NCI-H82 (cell line): ENCODE data around the gene PIGV.
"Not testable (repeated sequence)": the region's sequence is repeated elsewhere in the genome, so short reads cannot be mapped to it uniquely, and the experiment has no call there.

Experiments used
- DNase-seq: peaks from one replicate; lab custom pipeline; 2025; lab: John Stamatoyannopoulos, UW

Gene PIGV

DNA sequence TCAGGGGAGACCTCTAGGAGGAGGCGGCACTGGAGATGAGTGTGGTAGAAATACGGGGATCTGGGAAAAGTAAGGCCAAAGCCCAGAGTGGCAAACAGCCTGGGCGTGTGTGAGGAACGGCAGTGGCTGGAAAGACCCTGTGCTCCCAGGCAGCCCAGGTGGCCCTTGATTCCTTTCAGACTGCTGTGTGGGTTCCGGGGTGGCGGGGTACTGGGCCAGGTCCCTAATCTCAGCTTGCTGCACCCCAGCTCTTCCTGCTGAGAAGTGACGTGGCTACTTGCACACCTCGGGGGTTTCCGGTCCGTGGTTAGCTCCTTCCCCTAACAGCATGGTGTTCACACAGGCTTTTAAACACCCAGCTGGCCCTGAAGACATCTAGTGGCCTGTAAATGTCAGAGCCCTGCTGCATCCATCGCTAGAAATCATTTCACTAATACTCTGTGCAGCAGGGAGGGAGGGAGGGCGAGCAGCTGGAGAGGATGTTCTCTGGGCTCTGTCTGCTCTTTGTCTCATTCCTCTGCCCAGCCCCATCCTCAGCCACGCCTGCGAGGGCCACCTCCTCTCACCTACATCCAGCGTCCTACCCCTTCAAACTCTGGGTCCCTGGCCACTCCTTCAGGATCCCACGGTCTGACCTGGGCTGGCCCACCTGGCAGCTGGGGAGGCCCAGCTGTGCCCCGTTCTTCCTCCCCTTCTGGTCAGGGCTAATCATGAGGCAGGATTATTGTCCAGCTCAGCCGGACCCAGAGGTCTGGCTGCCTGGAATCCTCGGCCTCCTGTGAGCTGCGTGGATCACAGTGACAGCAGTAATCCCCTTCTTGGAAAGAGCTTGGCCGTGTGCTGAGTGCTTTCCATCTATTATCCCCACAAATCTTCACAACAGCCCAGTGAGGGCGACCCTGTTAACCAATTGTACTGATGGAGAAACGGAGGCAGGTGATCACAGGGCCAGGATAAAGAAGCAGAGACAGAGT is 46.0 kb downstream of the PIGV start:
- DNase-seq, result peak; percentile 93

- not testable (repeated sequence) for DNase-seq
These were observed 49.9 kb downstream of the PIGV start for GRCh38 chr1:26837665-26838064.

GRCh38 chr1:26838474-26839338 is 51.0 kb downstream of the PIGV start:
- no peak for DNase-seq

DNA sequence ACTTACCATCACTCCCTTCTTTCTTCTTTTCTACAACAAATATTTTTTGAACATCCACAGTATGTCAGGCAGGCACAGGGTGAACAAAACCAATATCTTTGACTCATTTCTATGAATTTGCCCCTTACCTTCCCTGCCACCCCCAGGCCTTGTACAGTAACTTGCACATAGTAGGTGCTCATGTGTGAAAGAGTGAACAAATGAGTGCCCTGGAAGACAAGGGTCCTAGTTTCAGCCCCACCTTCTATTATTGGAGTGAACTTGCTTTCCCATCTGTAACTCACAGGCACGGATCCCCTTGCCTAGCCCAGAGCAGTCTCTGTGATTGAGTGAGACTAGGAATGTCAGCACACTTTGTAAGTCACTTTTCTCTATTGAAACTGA is 51.6 kb downstream of the PIGV start:
- no peak for DNase-seq

DNA sequence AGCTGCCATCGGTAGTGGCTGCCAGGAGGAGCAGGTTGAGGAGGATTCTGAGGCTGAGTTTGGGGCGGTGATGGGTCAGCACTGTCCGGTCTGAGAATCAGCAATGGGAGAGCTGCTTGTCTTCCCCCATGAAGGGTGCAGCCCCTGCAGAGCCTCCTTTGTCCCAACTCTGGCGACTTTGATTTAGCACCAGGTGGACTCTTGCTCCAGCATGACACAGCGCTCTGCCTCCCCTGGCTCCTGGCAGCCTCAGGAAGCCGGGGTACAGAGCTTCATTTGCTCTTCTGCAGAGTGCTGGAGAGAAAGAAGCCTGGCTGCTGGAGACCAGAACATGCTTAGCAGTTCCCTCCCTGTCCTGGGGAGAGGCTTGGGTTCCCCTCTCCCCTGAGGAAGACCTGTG is 52.0 kb downstream of the PIGV start:
- DNase-seq, result no peak

DNA sequence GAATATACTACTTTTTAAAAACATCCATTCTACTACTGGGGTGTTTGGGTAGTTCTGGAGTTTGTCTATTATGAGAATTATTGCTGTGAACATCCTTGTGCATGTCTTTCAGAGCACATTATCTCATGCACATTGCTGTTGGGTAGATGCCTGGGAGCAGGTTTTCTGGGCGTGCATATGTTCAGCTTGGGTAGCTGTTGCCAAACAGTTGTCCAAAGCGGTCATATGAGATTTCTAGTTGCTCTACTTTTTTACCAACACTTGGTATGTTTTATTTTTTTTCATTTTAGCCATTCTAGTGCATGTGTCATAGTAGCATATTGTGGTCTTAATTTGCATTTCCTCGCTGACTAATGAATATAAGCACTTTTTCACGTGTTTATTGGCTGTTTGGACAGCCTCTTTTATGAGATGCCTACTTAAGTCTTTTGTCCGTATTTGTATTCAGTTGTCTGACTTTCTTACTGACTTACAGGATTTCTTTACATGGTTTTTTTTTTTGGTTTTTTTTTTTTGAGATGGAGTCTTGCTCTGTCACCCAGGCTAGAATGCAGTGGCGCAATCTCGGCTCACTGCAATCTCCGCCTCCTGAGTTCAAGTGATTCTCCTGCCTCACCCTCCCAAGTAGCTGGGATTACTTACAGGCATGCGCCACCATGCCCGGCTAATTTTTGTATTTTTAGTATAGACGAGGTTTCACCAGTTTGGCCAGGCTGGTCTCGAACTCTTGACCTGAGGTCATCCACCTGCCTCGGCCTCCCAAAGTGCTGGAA is 56.9 kb downstream of the PIGV start:
- DNase-seq, result no peak

- not testable (repeated sequence) for DNase-seq
These were observed 60.1 kb downstream of the PIGV start for GRCh38 chr1:26847826-26848225.
